ENCODE results near the gene S1PR4.

DNA sequence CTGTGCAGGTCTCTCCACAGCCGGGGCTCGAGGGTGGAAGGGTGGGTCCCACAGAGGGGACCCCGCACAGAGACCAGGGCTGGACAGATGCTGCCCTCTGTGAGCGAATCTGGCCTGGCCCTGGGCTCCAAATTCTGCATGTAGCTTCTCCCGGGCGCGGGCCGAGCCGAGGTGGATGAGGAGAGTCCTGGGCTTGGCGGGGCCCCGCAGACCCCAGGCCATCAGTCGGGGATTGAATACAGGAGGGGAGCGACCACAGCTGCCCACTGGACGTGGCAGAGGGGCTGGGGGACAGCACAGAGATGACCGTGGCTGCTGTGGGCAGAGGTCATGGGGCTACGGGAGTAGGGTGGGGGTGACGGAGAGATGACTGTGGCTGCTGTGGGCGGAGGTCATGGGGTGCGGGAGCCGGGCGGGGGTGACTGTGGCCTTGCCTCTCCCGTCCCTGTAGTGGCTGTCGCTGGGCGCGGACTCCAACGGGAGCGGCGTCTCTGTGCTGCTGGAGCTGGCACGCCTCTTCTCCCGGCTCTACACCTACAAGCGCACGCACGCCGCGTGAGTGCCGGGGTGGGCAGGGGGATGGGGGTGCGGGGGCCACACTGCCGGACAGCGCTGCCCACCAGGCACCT is 22.6 kb downstream of the S1PR4 start:
- TF ChIP-seq, protein P1, sequence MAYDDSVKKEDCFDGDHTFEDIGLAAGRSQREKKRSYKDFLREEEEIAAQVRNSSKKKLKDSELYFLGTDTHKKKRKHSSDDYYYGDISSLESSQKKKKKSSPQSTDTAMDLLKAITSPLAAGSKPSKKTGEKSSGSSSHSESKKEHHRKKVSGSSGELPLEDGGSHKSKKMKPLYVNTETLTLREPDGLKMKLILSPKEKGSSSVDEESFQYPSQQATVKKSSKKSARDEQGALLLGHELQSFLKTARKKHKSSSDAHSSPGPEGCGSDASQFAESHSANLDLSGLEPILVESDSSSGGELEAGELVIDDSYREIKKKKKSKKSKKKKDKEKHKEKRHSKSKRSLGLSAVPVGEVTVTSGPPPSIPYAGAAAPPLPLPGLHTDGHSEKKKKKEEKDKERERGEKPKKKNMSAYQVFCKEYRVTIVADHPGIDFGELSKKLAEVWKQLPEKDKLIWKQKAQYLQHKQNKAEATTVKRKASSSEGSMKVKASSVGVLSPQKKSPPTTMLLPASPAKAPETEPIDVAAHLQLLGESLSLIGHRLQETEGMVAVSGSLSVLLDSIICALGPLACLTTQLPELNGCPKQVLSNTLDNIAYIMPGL (CRISPR knock-in tag; IDR thresholded peaks at IDR 0.05; ENCODE audit: borderline replicate concordance in 1 of 2, low read depth in 1 of 2), result no peak
- TF ChIP-seq ZNF317 (CRISPR knock-in tag; IDR thresholded peaks at IDR 0.05), result no peak
- no peak for TF ChIP-seq ZNF367 (CRISPR knock-in tag; IDR thresholded peaks at IDR 0.05; ENCODE audit: borderline replicate concordance)
- TF ChIP-seq, protein P2, sequence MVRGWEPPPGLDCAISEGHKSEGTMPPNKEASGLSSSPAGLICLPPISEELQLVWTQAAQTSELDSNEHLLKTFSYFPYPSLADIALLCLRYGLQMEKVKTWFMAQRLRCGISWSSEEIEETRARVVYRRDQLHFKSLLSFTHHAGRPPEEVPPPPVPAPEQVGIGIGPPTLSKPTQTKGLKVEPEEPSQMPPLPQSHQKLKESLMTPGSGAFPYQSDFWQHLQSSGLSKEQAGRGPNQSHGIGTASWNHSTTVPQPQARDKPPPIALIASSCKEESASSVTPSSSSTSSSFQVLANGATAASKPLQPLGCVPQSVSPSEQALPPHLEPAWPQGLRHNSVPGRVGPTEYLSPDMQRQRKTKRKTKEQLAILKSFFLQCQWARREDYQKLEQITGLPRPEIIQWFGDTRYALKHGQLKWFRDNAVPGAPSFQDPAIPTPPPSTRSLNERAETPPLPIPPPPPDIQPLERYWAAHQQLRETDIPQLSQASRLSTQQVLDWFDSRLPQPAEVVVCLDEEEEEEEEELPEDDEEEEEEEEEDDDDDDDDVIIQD (CRISPR knock-in tag; IDR thresholded peaks at IDR 0.05; ENCODE audit: low read depth), result no peak
- no peak for TF ChIP-seq ATF4 (CRISPR knock-in tag; IDR thresholded peaks at IDR 0.05)
- no peak for TF ChIP-seq POLR2AphosphoS2 (IDR thresholded peaks at IDR 0.05; ENCODE audit: low read depth, low read length)
- no peak for TF ChIP-seq CTCF (CRISPR knock-in tag; IDR thresholded peaks at IDR 0.05)
- TF ChIP-seq SMAD1 (CRISPR knock-in tag; IDR thresholded peaks at IDR 0.05; ENCODE audit: borderline replicate concordance, low read depth), result no peak
- TF ChIP-seq POLR2A (IDR thresholded peaks at IDR 0.05; ENCODE audit: insufficient read depth in 1 of 2, low read depth in 2 of 2, low read length in 2 of 2), result no peak
- no peak for TF ChIP-seq SOX13 (IDR thresholded peaks at IDR 0.05)
- no peak for TF ChIP-seq SOX13 (CRISPR knock-in tag; conservative IDR thresholded peaks at IDR 0.05 in 1 of 2, IDR thresholded peaks at IDR 0.05 in 1 of 2)
- no peak for TF ChIP-seq ZNF782 (CRISPR knock-in tag; IDR thresholded peaks at IDR 0.05; ENCODE audit: borderline replicate concordance)
- no peak for TF ChIP-seq SMC3 (IDR thresholded peaks at IDR 0.05; ENCODE audit: low read length)
- no peak for TF ChIP-seq ZSCAN25 (CRISPR knock-in tag; IDR thresholded peaks at IDR 0.05)
- TF ChIP-seq, protein P3, sequence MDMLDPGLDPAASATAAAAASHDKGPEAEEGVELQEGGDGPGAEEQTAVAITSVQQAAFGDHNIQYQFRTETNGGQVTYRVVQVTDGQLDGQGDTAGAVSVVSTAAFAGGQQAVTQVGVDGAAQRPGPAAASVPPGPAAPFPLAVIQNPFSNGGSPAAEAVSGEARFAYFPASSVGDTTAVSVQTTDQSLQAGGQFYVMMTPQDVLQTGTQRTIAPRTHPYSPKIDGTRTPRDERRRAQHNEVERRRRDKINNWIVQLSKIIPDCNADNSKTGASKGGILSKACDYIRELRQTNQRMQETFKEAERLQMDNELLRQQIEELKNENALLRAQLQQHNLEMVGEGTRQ (IDR thresholded peaks at IDR 0.05; ENCODE audit: low read depth, low read length), result no peak
- TF ChIP-seq, protein P3 (CRISPR knock-in tag; IDR thresholded peaks at IDR 0.05; ENCODE audit: borderline replicate concordance), result no peak

Data from HepG2 (cell line).